ENCODE measurements around the gene SAMD4A.
A peak's percentile ranks its signal among the peaks of the same experiment; 100 is the strongest.
"Not testable (repeated sequence)": the region's sequence is repeated elsewhere in the genome, so short reads cannot be mapped to it uniquely, and the experiment has no call there.

Gene SAMD4A

DNA sequence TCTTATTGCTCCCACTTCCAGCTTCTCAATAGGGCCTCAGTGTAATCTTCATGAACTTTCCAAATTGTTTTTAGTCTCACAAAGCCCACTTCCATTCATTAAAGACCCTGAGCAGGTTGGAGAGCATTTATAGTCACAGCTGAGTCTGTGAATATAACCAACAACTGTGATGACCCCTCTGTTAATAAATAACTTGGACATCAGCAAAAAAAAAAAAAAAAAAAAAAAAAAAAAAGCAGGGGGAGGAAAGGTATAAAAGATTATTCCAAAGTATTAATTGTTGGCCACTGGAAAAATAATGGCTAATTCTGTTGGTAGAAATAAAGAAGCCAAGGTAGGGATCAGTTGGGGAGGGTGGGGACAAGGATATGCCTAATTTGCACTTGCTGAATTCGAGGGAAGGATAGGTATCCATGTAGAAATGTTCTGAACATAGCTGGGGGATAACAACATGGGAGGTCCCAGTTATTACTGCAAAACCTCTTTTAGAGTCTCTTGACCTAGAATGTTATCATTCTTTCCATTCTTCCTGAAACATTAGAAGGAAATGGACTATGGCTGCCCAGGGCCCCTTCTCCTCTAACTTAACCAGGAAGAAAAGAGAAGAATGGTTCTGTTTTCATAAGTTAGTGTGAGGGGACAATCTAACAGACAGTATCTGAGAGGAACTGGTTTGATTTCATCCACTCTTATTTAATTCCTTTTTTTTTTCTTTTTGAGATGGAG, 56.5 kb downstream of the SAMD4A start:
- in situ Hi-C loops (cut with MboI; ENCODE audit: low pct_unique_long_range_greater_than_20kb, low sequenced_read_pairs, unreplicated experiment), result no loop called here
- no peak for DNase-seq (ENCODE audit: low spot score)
- TF ChIP-seq, protein P1, sequence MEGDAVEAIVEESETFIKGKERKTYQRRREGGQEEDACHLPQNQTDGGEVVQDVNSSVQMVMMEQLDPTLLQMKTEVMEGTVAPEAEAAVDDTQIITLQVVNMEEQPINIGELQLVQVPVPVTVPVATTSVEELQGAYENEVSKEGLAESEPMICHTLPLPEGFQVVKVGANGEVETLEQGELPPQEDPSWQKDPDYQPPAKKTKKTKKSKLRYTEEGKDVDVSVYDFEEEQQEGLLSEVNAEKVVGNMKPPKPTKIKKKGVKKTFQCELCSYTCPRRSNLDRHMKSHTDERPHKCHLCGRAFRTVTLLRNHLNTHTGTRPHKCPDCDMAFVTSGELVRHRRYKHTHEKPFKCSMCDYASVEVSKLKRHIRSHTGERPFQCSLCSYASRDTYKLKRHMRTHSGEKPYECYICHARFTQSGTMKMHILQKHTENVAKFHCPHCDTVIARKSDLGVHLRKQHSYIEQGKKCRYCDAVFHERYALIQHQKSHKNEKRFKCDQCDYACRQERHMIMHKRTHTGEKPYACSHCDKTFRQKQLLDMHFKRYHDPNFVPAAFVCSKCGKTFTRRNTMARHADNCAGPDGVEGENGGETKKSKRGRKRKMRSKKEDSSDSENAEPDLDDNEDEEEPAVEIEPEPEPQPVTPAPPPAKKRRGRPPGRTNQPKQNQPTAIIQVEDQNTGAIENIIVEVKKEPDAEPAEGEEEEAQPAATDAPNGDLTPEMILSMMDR (IDR thresholded peaks at IDR 0.05; ENCODE audit: extremely low read depth, insufficient read depth, missing control alignments), result no peak

DNA sequence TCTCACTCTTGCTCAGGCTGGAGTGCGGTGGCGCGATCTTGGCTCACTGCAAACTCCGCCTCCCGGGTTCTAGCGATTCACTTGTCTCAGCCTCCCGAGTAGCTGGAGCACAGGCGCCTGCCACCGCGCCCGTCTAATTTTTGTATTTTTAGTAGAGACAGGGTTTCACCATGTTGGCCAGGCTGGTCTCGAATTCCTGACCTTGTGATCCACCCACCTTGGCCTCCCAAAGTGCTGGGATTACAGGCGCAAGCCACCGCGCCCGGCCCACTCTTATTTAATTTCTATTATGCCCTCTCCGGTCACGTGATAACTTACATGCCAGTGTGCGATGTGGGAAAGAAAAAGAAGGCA, 57.1 kb downstream of the SAMD4A start:
- DNase-seq (ENCODE audit: low spot score); in situ Hi-C loops (cut with MboI; ENCODE audit: low pct_unique_long_range_greater_than_20kb, low sequenced_read_pairs, unreplicated experiment): not testable (repeated sequence)

DNA sequence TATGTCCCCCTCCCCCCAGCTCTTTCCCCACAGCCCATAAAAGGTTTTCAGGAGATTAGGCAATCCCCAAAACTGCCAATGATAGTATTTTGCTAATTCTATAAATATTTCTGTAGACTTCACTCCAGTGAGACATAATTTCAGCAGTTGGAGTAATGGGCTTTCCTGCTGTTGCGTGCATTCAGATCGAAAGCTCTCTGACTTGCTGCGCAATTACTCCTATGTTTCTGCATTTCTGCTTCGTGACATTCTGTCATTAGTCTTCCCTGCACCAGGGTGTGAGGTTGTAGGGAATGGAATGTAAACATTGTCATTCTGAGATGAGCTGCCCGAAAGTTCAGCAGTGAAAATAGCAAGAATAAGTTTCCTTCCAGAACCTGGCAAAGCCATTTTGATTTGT, 58.2 kb downstream of the SAMD4A start:
- no peak for DNase-seq (ENCODE audit: low spot score)
- TF ChIP-seq, protein P1 (IDR thresholded peaks at IDR 0.05; ENCODE audit: extremely low read depth, insufficient read depth, missing control alignments), result no peak
- in situ Hi-C loops (cut with MboI; ENCODE audit: low pct_unique_long_range_greater_than_20kb, low sequenced_read_pairs, unreplicated experiment), result no loop called here

DNA sequence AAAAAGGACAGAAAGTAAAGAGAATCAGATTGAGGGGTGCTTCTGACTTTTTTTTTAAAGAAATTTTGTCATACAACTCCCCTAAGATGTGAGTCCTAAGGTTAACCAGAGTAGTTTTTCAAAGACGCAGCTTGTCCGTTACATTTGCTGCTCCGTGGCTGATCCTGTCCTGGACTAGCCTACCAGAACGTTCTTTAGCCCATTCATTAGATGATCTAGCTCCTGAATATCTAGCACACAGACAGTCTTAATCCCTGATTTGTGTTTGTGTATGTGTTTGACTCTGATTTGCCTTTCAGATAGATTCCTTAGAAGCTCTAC, 60.3 kb downstream of the SAMD4A start:
- in situ Hi-C loops (cut with MboI; ENCODE audit: low pct_unique_long_range_greater_than_20kb, low sequenced_read_pairs, unreplicated experiment), result no loop called here
- TF ChIP-seq, protein P1 (IDR thresholded peaks at IDR 0.05; ENCODE audit: extremely low read depth, insufficient read depth, missing control alignments), result no peak
- no peak for DNase-seq (ENCODE audit: low spot score)

DNA sequence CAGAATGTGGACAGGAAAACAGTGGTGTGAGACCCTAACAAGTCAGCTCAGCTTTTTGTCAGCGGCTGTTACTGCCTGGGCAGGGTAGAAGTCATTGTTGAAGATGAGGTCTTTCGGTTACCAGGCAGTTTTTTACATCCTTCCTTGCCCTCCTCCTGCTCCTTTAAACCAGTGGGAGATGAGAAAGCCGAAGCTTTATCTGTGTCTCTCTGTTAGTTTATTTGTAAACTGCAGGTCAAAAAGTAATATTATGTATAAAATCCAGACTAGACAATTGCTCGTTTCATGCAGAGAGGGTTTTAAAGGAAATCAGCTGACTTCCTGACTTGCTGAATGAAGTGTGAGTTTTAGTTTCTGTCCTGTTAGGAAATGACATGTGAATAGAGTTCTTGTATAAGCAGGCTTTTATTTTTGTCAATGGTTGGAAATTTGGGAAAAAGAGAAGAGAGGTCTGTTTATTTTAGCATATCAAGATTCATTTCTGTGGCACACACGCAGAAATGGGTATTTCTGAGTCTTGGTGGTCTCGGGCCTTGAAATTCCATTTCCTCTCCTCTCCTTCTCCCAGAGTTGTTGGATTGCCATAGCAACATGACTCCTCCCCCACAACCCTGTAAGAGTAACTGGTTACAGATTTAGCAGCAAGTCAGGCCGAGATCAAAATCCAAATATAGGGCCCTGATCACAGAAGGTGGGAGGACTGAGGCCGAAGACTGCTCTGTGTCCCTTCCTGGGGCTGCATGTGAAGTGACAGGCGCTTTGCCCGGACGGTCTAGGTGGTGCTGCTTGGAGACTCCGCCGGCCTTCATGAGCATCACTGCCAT, 60.8 kb downstream of the SAMD4A start:
- peak; percentile 70 for DNase-seq (ENCODE audit: low spot score)
- in situ Hi-C loops (cut with MboI; ENCODE audit: low pct_unique_long_range_greater_than_20kb, low sequenced_read_pairs, unreplicated experiment), result no loop called here
- TF ChIP-seq, protein P1 (IDR thresholded peaks at IDR 0.05; ENCODE audit: extremely low read depth, insufficient read depth, missing control alignments), result no peak

DNA sequence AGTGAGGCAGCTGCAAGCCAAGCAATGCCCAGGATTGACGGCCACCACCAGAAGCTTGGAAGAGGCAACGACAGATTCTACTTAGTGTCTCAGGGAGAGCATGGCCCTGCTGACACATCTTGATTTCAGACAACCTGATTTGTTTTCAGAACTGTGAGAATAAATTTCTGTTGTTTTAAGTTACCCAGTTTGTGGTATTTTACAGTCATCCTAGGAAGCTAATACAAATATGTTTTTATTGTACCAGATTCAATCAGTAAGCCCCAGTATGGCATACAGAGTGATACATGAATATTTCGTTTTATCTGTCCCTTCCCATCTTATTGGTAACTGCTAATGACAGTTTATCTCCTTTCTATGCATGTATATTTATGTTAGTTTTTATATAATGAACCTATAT, 62.3 kb downstream of the SAMD4A start:
- TF ChIP-seq, protein P1 (IDR thresholded peaks at IDR 0.05; ENCODE audit: extremely low read depth, insufficient read depth, missing control alignments), result no peak
- DNase-seq (ENCODE audit: low spot score), result no peak
- in situ Hi-C loops (cut with MboI; ENCODE audit: low pct_unique_long_range_greater_than_20kb, low sequenced_read_pairs, unreplicated experiment), result no loop called here

DNA sequence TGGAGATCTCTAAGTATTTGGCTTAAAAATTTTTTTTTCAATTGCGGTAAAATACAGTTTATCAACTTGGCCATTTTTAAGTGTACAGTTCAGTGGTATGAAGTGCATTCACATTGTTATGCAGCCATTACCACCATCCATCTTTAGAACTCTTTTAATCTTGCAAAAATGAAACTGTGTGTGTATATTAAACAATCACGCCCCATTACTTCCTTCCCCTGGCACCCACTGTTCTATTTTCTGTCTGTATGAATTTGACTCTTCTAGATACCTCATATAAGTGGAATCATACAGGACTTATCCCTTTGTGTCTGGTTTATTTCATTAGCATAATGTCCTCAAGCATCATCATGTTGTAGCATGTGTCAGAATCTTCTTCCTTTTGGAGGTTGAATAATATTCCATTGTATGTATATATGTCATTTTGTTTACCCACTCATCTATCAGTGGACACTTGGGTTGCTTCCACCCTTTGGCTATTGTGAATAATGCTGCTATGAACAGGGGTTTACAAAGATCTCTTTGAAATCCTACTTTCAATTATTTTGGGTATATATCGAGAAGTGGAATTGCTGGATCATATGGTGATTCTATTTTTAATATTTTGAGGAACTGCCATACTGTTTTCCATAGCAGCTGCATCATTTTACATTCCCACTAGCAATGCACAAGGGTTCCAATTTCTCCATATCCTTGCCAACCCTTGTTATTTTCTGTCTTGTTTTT, 62.9 kb downstream of the SAMD4A start:
- in situ Hi-C loops (cut with MboI; ENCODE audit: low pct_unique_long_range_greater_than_20kb, low sequenced_read_pairs, unreplicated experiment), result no loop called here
- DNase-seq (ENCODE audit: low spot score), result no peak
- TF ChIP-seq, protein P1 (IDR thresholded peaks at IDR 0.05; ENCODE audit: extremely low read depth, insufficient read depth, missing control alignments), result no peak
